ENCODE data around the gene DNM3. TPM values are rescaled to one million over a fixed set of nuclear protein-coding genes. Genes with fewer than 3 reads are reported as not detected.
A peak's percentile ranks its signal among the peaks of the same experiment; 100 is the strongest.

The DNM3 gene
- total RNA-seq, 6 experiments from 2014 or later, result 0.25 to 0.73 (median 0.39) TPM

DNA sequence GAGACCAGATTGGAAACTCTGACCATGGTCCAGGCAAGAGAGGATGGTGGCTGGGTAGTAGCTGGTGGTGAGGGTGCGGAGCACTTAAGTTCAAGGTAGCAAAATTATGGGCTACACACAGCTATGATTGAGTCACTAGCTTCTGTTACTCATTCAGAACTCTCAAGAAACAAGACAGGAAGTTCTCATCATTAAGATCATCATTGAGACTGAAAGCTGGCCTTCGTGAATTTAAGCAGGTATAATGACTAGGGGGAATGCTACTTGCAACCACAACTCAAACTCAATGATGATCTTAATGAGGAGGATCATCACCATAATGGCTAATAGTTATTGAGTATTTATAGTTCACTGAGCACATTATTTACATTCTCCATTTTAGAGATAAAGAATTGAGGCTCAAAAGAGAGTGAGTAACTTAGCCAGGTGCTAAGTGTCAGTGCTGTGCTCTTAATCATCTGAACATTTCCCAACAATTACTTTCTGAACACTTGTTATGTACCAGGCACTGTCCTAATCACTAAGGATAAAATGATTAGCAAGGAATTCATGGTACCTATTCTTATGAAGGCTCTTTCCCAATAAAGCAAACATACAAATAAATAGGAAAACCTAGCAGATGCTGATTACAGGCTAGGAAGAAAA is 292.9 kb downstream of the DNM3 start:
- TF ChIP-seq, protein P1, sequence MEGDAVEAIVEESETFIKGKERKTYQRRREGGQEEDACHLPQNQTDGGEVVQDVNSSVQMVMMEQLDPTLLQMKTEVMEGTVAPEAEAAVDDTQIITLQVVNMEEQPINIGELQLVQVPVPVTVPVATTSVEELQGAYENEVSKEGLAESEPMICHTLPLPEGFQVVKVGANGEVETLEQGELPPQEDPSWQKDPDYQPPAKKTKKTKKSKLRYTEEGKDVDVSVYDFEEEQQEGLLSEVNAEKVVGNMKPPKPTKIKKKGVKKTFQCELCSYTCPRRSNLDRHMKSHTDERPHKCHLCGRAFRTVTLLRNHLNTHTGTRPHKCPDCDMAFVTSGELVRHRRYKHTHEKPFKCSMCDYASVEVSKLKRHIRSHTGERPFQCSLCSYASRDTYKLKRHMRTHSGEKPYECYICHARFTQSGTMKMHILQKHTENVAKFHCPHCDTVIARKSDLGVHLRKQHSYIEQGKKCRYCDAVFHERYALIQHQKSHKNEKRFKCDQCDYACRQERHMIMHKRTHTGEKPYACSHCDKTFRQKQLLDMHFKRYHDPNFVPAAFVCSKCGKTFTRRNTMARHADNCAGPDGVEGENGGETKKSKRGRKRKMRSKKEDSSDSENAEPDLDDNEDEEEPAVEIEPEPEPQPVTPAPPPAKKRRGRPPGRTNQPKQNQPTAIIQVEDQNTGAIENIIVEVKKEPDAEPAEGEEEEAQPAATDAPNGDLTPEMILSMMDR (IDR thresholded peaks at IDR 0.05), result no peak
- H3K9me3 Mint-ChIP-seq, result no peaks in the 10 kb centered on the region
- DNase-seq, result no peak
- H3K4me1 Mint-ChIP-seq (ENCODE audit: low read depth), result peaks cover 61% of the 10 kb centered on the region
- no peak overlapping the region for H3K4me3 Mint-ChIP-seq
- H3K27ac Mint-ChIP-seq, result no peak overlapping the region
- no peaks in the 10 kb centered on the region for H3K36me3 Mint-ChIP-seq (ENCODE audit: low read depth)
- no peaks in the 10 kb centered on the region; the same call in 1 of the 2 replicates for H3K27me3 Mint-ChIP-seq (ENCODE audit: insufficient read depth)

DNA sequence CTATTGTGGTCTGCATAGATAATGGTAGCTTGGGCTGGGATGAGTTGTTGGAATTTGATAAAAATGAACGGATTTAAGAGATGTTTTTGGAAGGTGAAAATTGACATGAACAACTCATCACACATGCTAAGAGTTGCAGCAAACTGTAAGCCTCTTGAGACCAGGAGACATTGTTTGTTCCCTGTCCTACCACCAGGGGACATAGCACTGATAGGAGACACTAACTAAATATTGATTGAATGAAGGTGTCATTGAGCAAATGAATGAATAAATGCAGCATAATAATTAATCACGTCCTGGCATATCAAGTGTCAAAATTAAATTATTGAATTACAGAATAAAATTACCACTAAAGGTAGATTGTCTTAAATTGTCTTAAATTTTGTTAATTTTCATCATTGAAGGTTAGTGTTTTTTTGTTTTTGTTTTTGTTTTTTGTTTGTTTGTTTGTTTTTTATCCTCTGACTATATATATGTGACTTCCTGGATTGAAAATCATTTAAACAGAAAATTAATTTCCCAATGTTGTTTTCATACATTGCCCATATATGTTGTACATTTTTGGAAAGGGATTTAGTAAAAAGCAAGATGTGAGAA is 293.9 kb downstream of the DNM3 start:
- no peak overlapping the region for H3K4me3 Mint-ChIP-seq
- no peak for DNase-seq
- no peaks in the 10 kb centered on the region; the same call in 1 of the 2 replicates for H3K27me3 Mint-ChIP-seq (ENCODE audit: insufficient read depth)
- peaks cover 70% of the 10 kb centered on the region for H3K4me1 Mint-ChIP-seq (ENCODE audit: low read depth)
- TF ChIP-seq, protein P1 (IDR thresholded peaks at IDR 0.05), result peak; percentile 75
- no peak overlapping the region for H3K27ac Mint-ChIP-seq
- peaks cover 8% of the 10 kb centered on the region for H3K36me3 Mint-ChIP-seq (ENCODE audit: low read depth)
- no peaks in the 10 kb centered on the region for H3K9me3 Mint-ChIP-seq

DNA sequence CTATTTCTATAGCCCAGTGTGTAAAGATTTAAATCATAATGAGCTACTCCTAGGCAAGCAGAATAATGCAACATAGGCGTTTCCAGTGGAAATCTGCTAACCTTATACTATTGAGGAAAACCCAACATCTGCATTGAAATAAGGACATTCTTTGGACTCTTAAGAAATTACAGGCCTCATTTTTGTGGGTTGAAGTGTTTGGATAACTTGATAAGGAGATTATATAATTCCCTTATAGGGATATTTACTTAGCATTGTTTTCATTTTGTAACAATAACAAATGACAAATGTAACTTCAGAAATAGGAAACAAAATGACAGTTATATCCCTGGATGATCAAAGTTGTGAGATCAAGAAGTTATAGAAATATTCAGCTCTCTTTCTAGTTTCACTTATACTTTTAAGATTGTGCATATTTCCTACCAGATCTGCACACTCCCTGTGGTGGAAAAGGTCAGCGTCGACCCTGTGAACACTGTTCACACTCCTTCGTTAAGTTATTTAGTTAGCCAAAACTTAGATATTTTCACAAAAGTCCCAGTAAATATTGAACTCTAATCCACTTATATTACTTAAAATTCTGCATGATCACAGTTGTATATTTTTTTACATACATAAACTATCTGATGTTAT is 294.8 kb downstream of the DNM3 start:
- peak overlapping the region; percentile 66 for H3K27ac Mint-ChIP-seq
- TF ChIP-seq, protein P1 (IDR thresholded peaks at IDR 0.05), result no peak
- peaks cover 16% of the 10 kb centered on the region for H3K36me3 Mint-ChIP-seq (ENCODE audit: low read depth)
- DNase-seq, result peak; percentile 35
- peaks cover 80% of the 10 kb centered on the region for H3K4me1 Mint-ChIP-seq (ENCODE audit: low read depth)
- no peaks in the 10 kb centered on the region for H3K9me3 Mint-ChIP-seq
- no peaks in the 10 kb centered on the region; the same call in 1 of the 2 replicates for H3K27me3 Mint-ChIP-seq (ENCODE audit: insufficient read depth)
- peak overlapping the region; percentile 69 for H3K4me3 Mint-ChIP-seq

- Mint-ChIP-seq H3K4me1 (ENCODE audit: low read depth) (peaks cover 88% of the 10 kb centered on the region), H3K36me3 (ENCODE audit: low read depth) (peaks cover 24% of the 10 kb centered on the region), H3K27me3 (ENCODE audit: insufficient read depth) (no peaks in the 10 kb centered on the region; the same call in 1 of the 2 replicates), H3K4me3 (peak overlapping the region; percentile 69), H3K9me3 (no peaks in the 10 kb centered on the region), H3K27ac (peak overlapping the region; percentile 29)
- TF ChIP-seq, protein P1 (IDR thresholded peaks at IDR 0.05), result no peak
- no peak for DNase-seq
Observed at GRCh38 chr1:172136925-172137324, 295.6 kb downstream of the DNM3 start.

GRCh38 chr1:172137703-172138454 is 296.6 kb downstream of the DNM3 start:
- Mint-ChIP-seq H3K4me1 (ENCODE audit: low read depth) (peaks cover 89% of the 10 kb centered on the region), H3K27ac (peak overlapping the region; percentile 29), H3K9me3 (no peaks in the 10 kb centered on the region), H3K27me3 (ENCODE audit: insufficient read depth) (no peaks in the 10 kb centered on the region; the same call in 1 of the 2 replicates), H3K36me3 (ENCODE audit: low read depth) (peaks cover 25% of the 10 kb centered on the region), H3K4me3 (peak overlapping the region; percentile 69)
- TF ChIP-seq, protein P1 (IDR thresholded peaks at IDR 0.05), result no peak
- no peak for DNase-seq

All from HFFc6 (cell line).